H1 (cell line): ENCODE measurements around the gene ACBD4. TPM values are rescaled to one million over a fixed set of nuclear protein-coding genes. Genes with fewer than 3 reads are reported as not detected.

Experiments
- BRCA1 ChIP-seq: IDR thresholded peaks from 2 replicates; pipeline ENCODE4 v1.6.1; 2012; ENCODE audit warnings: low read depth, low read length, improper control_type of control experiment
- CHD2 ChIP-seq: IDR thresholded peaks from 2 replicates; pipeline ENCODE4 v1.6.1; 2012; ENCODE audit warnings: low read length, improper control_type of control experiment
- GTF2F1 ChIP-seq: IDR thresholded peaks from 2 replicates; pipeline ENCODE4 v1.6.1; 2012; ENCODE audit warnings: low read depth, low read length, improper control_type of control experiment, borderline replicate concordance
- JUN ChIP-seq: IDR thresholded peaks from 2 replicates; pipeline ENCODE4 v1.6.1; 2011; ENCODE audit warnings: low read depth, mild to moderate bottlenecking, improper control_type of control experiment, low read length
- KDM1A ChIP-seq: fragments of 200-600, 300-600 bp; sonication (generic); IDR thresholded peaks from 2 replicates; pipeline ENCODE4 v1.7.1; 2016; ENCODE audit warnings: mild to moderate bottlenecking, low read length, borderline replicate concordance
- KDM4A ChIP-seq: IDR thresholded peaks from one replicate; pipeline ENCODE4 v1.7.1; 2012; ENCODE audit warnings: low read depth, mild to moderate bottlenecking, moderate library complexity, low read length, inconsistent platforms; ENCODE audit not compliant: severe bottlenecking
- KDM5A ChIP-seq: fragments of 200-600 bp; IDR thresholded peaks from 2 replicates; pipeline ENCODE4 v1.7.1; 2012; ENCODE audit warnings: mild to moderate bottlenecking, low read length, inconsistent platforms, mixed read lengths
- MAFK ChIP-seq: IDR thresholded peaks from 2 replicates; pipeline ENCODE4 v1.6.1; 2012; ENCODE audit warnings: low read depth, mild to moderate bottlenecking, improper control_type of control experiment, low read length
- NANOG ChIP-seq: IDR thresholded peaks from 2 replicates; pipeline ENCODE4 v1.6.1; 2011; ENCODE audit warnings: low read length, low read depth, mild to moderate bottlenecking, inconsistent platforms; ENCODE audit not compliant: insufficient read depth, poor library complexity, severe bottlenecking
- POLR2AphosphoS5 ChIP-seq: IDR thresholded peaks from 2 replicates; pipeline ENCODE4 v1.6.1; 2011; ENCODE audit warnings: low read depth, low read length
- POU5F1 ChIP-seq: IDR thresholded peaks from 2 replicates; pipeline ENCODE4 v1.6.1; 2011; ENCODE audit warnings: low read depth, mild to moderate bottlenecking, low read length, moderate library complexity
- RAD21 ChIP-seq, 2 experiments: IDR thresholded peaks in 1 of 2; conservative IDR thresholded peaks in 1 of 2; 2 replicates each; pipeline ENCODE4 v1.6.1; 2011; ENCODE audit warnings: low read depth in 2 of 2, low read length in 2 of 2, improper control_type of control experiment in 1 of 2, inconsistent platforms in 1 of 2, mild to moderate bottlenecking in 1 of 2, moderate library complexity in 1 of 2
- RBBP5 ChIP-seq: IDR thresholded peaks from 2 replicates; pipeline ENCODE4 v1.7.1; 2012; ENCODE audit warnings: low read depth, mild to moderate bottlenecking, inconsistent platforms, low read length, moderate library complexity, borderline replicate concordance
- RFX5 ChIP-seq: IDR thresholded peaks from 2 replicates; pipeline ENCODE4 v1.6.1; 2011; ENCODE audit warnings: low read depth, low read length, improper control_type of control experiment, borderline replicate concordance
- RNF2 ChIP-seq: fragments of 200-900, 300-1000 bp; sonication (generic); IDR thresholded peaks from 2 replicates; pipeline ENCODE4 v1.7.1; 2016; ENCODE audit warnings: borderline replicate concordance, low read depth, mild to moderate bottlenecking, antibody characterized with exemption, low read length; ENCODE audit not compliant: poor library complexity, severe bottlenecking; ENCODE audit errors: missing control alignments
- SAP30 ChIP-seq: fragments of 300-600 bp; sonication (generic); IDR thresholded peaks from 2 replicates; pipeline ENCODE4 v1.7.1; 2012; ENCODE audit warnings: low read length, moderate library complexity, mild to moderate bottlenecking, inconsistent platforms; ENCODE audit not compliant: insufficient read depth, insufficient replicate concordance
- SIRT6 ChIP-seq: IDR thresholded peaks from one replicate; pipeline ENCODE4 v1.7.1; 2012; ENCODE audit warnings: low read length, inconsistent platforms
- TAF7 ChIP-seq: optimal IDR thresholded peaks from 2 replicates; pipeline ENCODE3; 2011; ENCODE audit warnings: low read depth, mild to moderate bottlenecking, inconsistent platforms, low read length, moderate library complexity, borderline replicate concordance
- TBP ChIP-seq: IDR thresholded peaks from 2 replicates; pipeline ENCODE4 v1.6.1; 2011; ENCODE audit warnings: low read depth, low read length, improper control_type of control experiment
- TCF12 ChIP-seq: IDR thresholded peaks from 2 replicates; pipeline ENCODE4 v1.6.1; 2011; ENCODE audit warnings: low read depth, mild to moderate bottlenecking, low read length
- ZNF274 ChIP-seq: IDR thresholded peaks from 2 replicates; pipeline ENCODE4 v1.7.0; 2012; ENCODE audit warnings: low read length, borderline replicate concordance; ENCODE audit errors: extremely low read depth
- polyA plus RNA-seq, 7 experiments: library from polyadenylated mRNA; depleted of rRNA in 3 of 7; stranded (reverse) in 5 of 7; unstranded in 2 of 7; fragments of >200 nt in 5 of 7; fragments of 200-250 nt in 2 of 7; gene quantifications; 1 replicate in 5 of 7; 2 replicates in 1 of 7; 4 replicates in 1 of 7; pipeline versions ENCODE4 v1.2.1 to v1.2.3, GENCODE V29; 2011 to 2013; ENCODE audit warnings: missing spikeins in 2 of 7, mixed read lengths in 2 of 7
- total RNA-seq: library from RNA; stranded (reverse); fragmentation: NEBNext Ultra II Directional; extraction: Animal tissue kit (Norgen Biotek cat#: 25700); gene quantifications from 2 replicates; pipeline ENCODE4 v1.2.1, GENCODE V29; 2021
- TF ChIP-seq, protein P1 (sequence below): IDR thresholded peaks from 2 replicates; pipeline ENCODE4 v1.6.1; 2011; ENCODE audit warnings: low read length, improper control_type of control experiment
- TF ChIP-seq, protein P2 (sequence below): IDR thresholded peaks from 2 replicates; pipeline ENCODE4 v1.6.1; 2012; ENCODE audit warnings: inconsistent platforms

The ACBD4 gene
- total and polyA plus RNA-seq, 2 of the 8 experiments (the other 6 are each of a cell fraction or from before 2014, with no cell fraction given), result 7.3 to 10.7 TPM

DNA sequence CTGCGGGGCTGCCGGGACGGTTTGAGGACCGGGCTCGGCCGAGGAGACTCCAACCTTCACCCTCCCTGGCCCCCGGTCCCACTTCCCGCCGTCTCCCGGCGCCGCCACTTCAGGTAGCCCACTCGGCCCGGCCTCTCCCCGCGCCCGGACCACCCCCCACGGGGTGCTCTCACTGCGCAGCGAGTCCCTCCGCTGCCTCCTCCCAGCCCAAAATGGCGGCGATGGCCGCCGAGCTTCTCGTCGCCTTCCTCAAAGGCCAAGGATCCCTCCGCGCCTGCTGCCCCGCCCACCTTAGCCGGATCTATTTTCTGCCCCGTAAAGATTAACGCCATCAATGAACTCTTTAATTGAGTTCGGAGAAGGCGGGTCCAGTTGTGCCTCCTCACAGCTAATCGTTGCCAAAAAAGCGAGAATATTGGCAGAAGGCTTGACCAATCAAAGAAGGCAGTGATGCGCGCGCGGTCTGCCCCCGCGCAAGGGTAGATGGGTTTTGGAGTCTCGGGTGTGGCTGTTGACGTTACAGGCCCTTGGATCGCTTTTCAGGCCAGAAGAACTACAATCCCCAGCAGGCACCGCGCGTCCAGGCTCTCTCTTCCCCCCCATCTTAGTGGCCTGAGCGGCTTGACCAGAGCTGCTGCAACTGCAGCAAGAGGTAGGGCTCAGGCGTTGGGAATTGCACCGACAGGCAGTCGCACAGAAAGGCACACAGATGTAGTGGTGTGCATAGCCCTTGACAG, 26.0 kb downstream of the ACBD4 start, which contains the start of gene HEXIM2 (continued):
- TF ChIP-seq POU5F1 (no peak), KDM4A (peak; percentile 14), ZNF274 (no peak), KDM1A (no peak), RAD21 (IDR thresholded peaks at IDR 0.05 in 1 of 2, conservative IDR thresholded peaks at IDR 0.05 in 1 of 2; ENCODE audit: low read depth in 2 of 2, low read length in 2 of 2) (no peak), POLR2AphosphoS5 (peak; percentile 95), RBBP5 (no peak; the same call in 1 of the 2 replicates), RNF2 (no peak), CHD2 (peak; percentile 97), RFX5 (no peak), JUN (no peak), SAP30 (no peak), BRCA1 (peak; percentile 36; the same call in 1 of the 2 replicates), TCF12 (no peak), TBP (peak; percentile 94), TAF7 (peak; percentile 96), SIRT6 (no peak), MAFK (no peak), KDM5A (no peak), GTF2F1 (no peak), NANOG (peak; percentile 16)
- TF ChIP-seq, protein P1, sequence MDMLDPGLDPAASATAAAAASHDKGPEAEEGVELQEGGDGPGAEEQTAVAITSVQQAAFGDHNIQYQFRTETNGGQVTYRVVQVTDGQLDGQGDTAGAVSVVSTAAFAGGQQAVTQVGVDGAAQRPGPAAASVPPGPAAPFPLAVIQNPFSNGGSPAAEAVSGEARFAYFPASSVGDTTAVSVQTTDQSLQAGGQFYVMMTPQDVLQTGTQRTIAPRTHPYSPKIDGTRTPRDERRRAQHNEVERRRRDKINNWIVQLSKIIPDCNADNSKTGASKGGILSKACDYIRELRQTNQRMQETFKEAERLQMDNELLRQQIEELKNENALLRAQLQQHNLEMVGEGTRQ, result no peak
- TF ChIP-seq, protein P2, sequence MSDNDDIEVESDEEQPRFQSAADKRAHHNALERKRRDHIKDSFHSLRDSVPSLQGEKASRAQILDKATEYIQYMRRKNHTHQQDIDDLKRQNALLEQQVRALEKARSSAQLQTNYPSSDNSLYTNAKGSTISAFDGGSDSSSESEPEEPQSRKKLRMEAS, result peak; percentile 36
